Tongue (tissue), 2 donors: ENCODE results near the gene CCL28. TPM values are rescaled to one million over a fixed set of nuclear protein-coding genes. Genes with fewer than 3 reads are reported as not detected.
"Not testable (repeated sequence)": the region's sequence is repeated elsewhere in the genome, so short reads cannot be mapped to it uniquely, and the experiment has no call there.

Experiments
- DNase-seq: peaks from one replicate; pipeline ENCODE4 v3.0.0-alpha.2; 2015
- total RNA-seq: library from RNA; depleted of rRNA; stranded (reverse); fragments of >200 nt; gene quantifications from one replicate; pipeline ENCODE4 v1.2.3, GENCODE V29; 2014

The CCL28 gene
- total RNA-seq, 1 donor from 2014 or later: 13.0 TPM

GRCh38 chr5:43409809-43410271, 2.4 kb downstream of the CCL28 start:
- no peak for DNase-seq

- not testable (repeated sequence) for DNase-seq
Observed at GRCh38 chr5:43402524-43403066, 9.6 kb downstream of the CCL28 start.

- no peak for DNase-seq
Observed at GRCh38 chr5:43401827-43402226, 10.4 kb downstream of the CCL28 start.

GRCh38 chr5:43400082-43400481, 12.1 kb downstream of the CCL28 start:
- no peak for DNase-seq

GRCh38 chr5:43396762-43397304, 15.4 kb downstream of the CCL28 start:
- peak; percentile 16 for DNase-seq

- no peak for DNase-seq
Observed at GRCh38 chr5:43390471-43390870, 21.7 kb downstream of the CCL28 start.

GRCh38 chr5:43389679-43390329, 22.4 kb downstream of the CCL28 start:
- peak; percentile 80 for DNase-seq

- no peak for DNase-seq
Observed at GRCh38 chr5:43386960-43387362, 25.2 kb downstream of the CCL28 start.

GRCh38 chr5:43376496-43377140, 35.6 kb downstream of the CCL28 start:
- DNase-seq: no peak

GRCh38 chr5:43371821-43372220, 40.4 kb downstream of the CCL28 start:
- DNase-seq: no peak

GRCh38 chr5:43370352-43370751, 41.8 kb downstream of the CCL28 start:
- DNase-seq: no peak

- no peak for DNase-seq
Observed at GRCh38 chr5:43369651-43370050, 42.5 kb downstream of the CCL28 start.

GRCh38 chr5:43367909-43368669, 44.1 kb downstream of the CCL28 start:
- DNase-seq: no peak

- no peak for DNase-seq
Observed at GRCh38 chr5:43367453-43367852, 44.7 kb downstream of the CCL28 start.

- DNase-seq: not testable (repeated sequence)
Observed at GRCh38 chr5:43366680-43367246, 45.4 kb downstream of the CCL28 start.

- DNase-seq: not testable (repeated sequence)
Observed at GRCh38 chr5:43365155-43365554, 47.0 kb downstream of the CCL28 start.

- no peak for DNase-seq
Observed at GRCh38 chr5:43363445-43364152, 48.6 kb downstream of the CCL28 start.

GRCh38 chr5:43362725-43363435, 49.3 kb downstream of the CCL28 start:
- DNase-seq: no peak

- no peak for DNase-seq
Observed at GRCh38 chr5:43358726-43359125, 53.5 kb downstream of the CCL28 start.

GRCh38 chr5:43358301-43358700, 53.9 kb downstream of the CCL28 start:
- no peak for DNase-seq

- DNase-seq: no peak
Observed at GRCh38 chr5:43357878-43358281, 54.3 kb downstream of the CCL28 start.
